ENCODE results near the gene ANKRD35.
A peak's percentile ranks its signal among the peaks of the same experiment; 100 is the strongest.
"Not testable (repeated sequence)": the region's sequence is repeated elsewhere in the genome, so short reads cannot be mapped to it uniquely, and the experiment has no call there.

Gene ANKRD35

GRCh38 chr1:145857170-145857569, 28.5 kb downstream of the ANKRD35 start:
- no peak for DNase-seq

- no peak for DNase-seq
Measured at GRCh38 chr1:145855426-145855948, 30.2 kb downstream of the ANKRD35 start.

- peak in 1 of 4 experiments; percentile 16 for DNase-seq
Measured at GRCh38 chr1:145849356-145850160, 36.1 kb downstream of the ANKRD35 start.

- DNase-seq, result no peak
Measured at GRCh38 chr1:145847827-145848226, 37.8 kb downstream of the ANKRD35 start.

GRCh38 chr1:145846201-145846612, 39.5 kb downstream of the ANKRD35 start:
- DNase-seq, result peak; percentile 35 to 59 (median 54)

- peak; percentile 78 to 93 (median 84) for DNase-seq
Measured at GRCh38 chr1:145845514-145846161, 40.0 kb downstream of the ANKRD35 start, which contains the start of gene NUDT17. Gene NUDT17, plus strand, starts transcription at chr1:145845630. Its CDS starts 11 bp downstream, at chr1:145845641.

GRCh38 chr1:145845144-145845513, 40.5 kb downstream of the ANKRD35 start:
- peak in 3 of 4 experiments; percentile 35 to 72 (median 57) for DNase-seq

- DNase-seq, result no peak
Measured at GRCh38 chr1:145843031-145843430, 42.6 kb downstream of the ANKRD35 start.

GRCh38 chr1:145837656-145838055, 48.0 kb downstream of the ANKRD35 start:
- DNase-seq, result peak; percentile 24 to 58 (median 40)

GRCh38 chr1:145830810-145831209, 54.9 kb downstream of the ANKRD35 start:
- not testable (repeated sequence) for DNase-seq

- peak in 1 of 4 experiments; percentile 34 for DNase-seq
Measured at GRCh38 chr1:145828367-145829026, 57.2 kb downstream of the ANKRD35 start.

GRCh38 chr1:145827966-145828365, 57.7 kb downstream of the ANKRD35 start:
- DNase-seq, result peak in 1 of 4 experiments; percentile 10

GRCh38 chr1:145826030-145826429, 59.6 kb downstream of the ANKRD35 start:
- no peak for DNase-seq

- peak in 1 of 4 experiments; percentile 3 for DNase-seq
Measured at GRCh38 chr1:145824499-145824842, 61.2 kb downstream of the ANKRD35 start.

- DNase-seq, result peak; percentile 88 to 95 (median 92)
Measured at GRCh38 chr1:145823565-145824498, 61.8 kb downstream of the ANKRD35 start, which contains the start of the genes POLR3C and RNF115. Gene POLR3C, plus strand, starts transcription at chr1:145824200. Its CDS starts 1,577 bp downstream, at chr1:145825777. Gene RNF115, minus strand, starts transcription at chr1:145824095. Its CDS starts 222 bp downstream, at chr1:145823873.

- DNase-seq, result not testable (repeated sequence)
Measured at GRCh38 chr1:145822779-145823331, 62.8 kb downstream of the ANKRD35 start.

- not testable (repeated sequence) for DNase-seq
Measured at GRCh38 chr1:145818095-145818494, 67.6 kb downstream of the ANKRD35 start.
